Prostate gland (tissue), 2 donors: ENCODE data around the gene PPP3R2. TPM values are rescaled to one million over a fixed set of nuclear protein-coding genes. Genes with fewer than 3 reads are reported as not detected.

Experiments
- DNase-seq: peaks from one replicate; pipeline ENCODE4 v3.0.0-alpha.2; 2019; ENCODE audit warnings: low spot score
- H3K27ac ChIP-seq, 2 donors: fragments of 200-600 bp; sonication (generic); 2 replicates each; pipeline ENCODE4 v1.5.1; 2017 to 2019
- H3K27me3 ChIP-seq: fragments of 200-600 bp; sonication (generic); replicated peaks from 2 replicates; pipeline ENCODE4 v1.5.1; 2019; ENCODE audit not compliant: insufficient read depth
- H3K36me3 ChIP-seq, 2 donors: fragments of 200-600 bp; sonication (generic); 1 replicate in 1 of 2; 2 replicates in 1 of 2; pipeline versions ENCODE4 v1.5.1 to v1.8.1; 2017 to 2019
- H3K4me1 ChIP-seq: fragments of 200-600 bp; sonication (generic); replicated peaks from 2 replicates; pipeline ENCODE4 v1.5.1; 2019
- H3K4me3 ChIP-seq, 2 donors: fragments of 200-600 bp; sonication (generic); 2 replicates each; pipeline ENCODE4 v1.5.1; 2017 to 2019
- H3K9me3 ChIP-seq: fragments of 200-600 bp; sonication (generic); 2 replicates; pipeline ENCODE4 v1.5.1; 2017
- POLR2A ChIP-seq: fragments of 450-650 bp; IDR thresholded peaks from one replicate; pipeline ENCODE4 v1.6.1; 2016; ENCODE audit warnings: antibody characterized with exemption, mild to moderate bottlenecking
- POLR2AphosphoS5 ChIP-seq: sonication (generic); formaldehyde crosslinking; IDR thresholded peaks from one replicate; pipeline ENCODE4 v1.6.1; 2017; ENCODE audit warnings: antibody characterized with exemption
- WGBS: methylation state at CpG from one replicate; pipeline ENCODE4 v1.1.5; 2018; 5-methylcytosine and 5-hydroxymethylcytosine counted together
- intact Hi-C: fragments of 100-400 bp; cut with DNase I; formaldehyde crosslinking; loops from one replicate; pipeline ENCODE4 v1.14.2; 2022
- total RNA-seq, 2 donors: library from RNA; depleted of rRNA; stranded (reverse); fragments of >200 nt; gene quantifications; one replicate each; pipeline ENCODE4 v1.1.0, GENCODE V29; 2016
- TF ChIP-seq, protein P1 (sequence below), 4 experiments: fragments of 200-600 bp in 2 of 4; fragments of 450-650 bp in 2 of 4; sonication (generic) in 2 of 4; IDR thresholded peaks; 1 replicate in 3 of 4; 2 replicates in 1 of 4; pipeline ENCODE4 v1.5.1; 2016 to 2019; ENCODE audit warnings: antibody characterized with exemption in 4 of 4, mild to moderate bottlenecking in 2 of 4, moderate library complexity in 2 of 4

PPP3R2 gene, protein sequence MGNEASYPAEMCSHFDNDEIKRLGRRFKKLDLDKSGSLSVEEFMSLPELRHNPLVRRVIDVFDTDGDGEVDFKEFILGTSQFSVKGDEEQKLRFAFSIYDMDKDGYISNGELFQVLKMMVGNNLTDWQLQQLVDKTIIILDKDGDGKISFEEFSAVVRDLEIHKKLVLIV
- 1 to 10 TPM in 1 of 2 donors, not detected in 1; 3.3 TPM for total RNA-seq

DNA sequence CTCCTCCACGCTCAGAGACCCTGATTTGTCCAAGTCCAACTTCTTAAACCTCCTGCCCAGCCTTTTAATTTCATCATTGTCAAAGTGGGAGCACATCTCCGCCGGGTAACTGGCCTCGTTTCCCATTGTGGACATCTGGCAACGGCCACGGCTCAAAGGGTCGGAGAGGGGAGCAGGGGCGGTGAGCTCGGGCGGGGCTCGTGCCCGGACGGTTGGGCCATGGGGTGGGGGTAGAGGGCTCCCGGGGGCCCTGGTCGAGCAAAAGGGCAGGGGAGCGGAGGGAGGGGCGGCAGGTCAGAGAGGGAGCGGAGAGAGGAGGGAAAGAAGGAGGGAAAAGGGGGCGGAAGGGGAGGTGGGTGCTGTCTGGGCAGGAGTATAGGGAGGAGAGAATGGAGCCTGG, at the start of gene PPP3R2:
PPP3R2 (minus strand) TSS at position 174 of the 400 bp plus-strand sequence; CDS start at position 126, 48 bp downstream.
- TF ChIP-seq POLR2A: no peak
- TF ChIP-seq, protein P1, sequence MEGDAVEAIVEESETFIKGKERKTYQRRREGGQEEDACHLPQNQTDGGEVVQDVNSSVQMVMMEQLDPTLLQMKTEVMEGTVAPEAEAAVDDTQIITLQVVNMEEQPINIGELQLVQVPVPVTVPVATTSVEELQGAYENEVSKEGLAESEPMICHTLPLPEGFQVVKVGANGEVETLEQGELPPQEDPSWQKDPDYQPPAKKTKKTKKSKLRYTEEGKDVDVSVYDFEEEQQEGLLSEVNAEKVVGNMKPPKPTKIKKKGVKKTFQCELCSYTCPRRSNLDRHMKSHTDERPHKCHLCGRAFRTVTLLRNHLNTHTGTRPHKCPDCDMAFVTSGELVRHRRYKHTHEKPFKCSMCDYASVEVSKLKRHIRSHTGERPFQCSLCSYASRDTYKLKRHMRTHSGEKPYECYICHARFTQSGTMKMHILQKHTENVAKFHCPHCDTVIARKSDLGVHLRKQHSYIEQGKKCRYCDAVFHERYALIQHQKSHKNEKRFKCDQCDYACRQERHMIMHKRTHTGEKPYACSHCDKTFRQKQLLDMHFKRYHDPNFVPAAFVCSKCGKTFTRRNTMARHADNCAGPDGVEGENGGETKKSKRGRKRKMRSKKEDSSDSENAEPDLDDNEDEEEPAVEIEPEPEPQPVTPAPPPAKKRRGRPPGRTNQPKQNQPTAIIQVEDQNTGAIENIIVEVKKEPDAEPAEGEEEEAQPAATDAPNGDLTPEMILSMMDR (IDR thresholded peaks at IDR 0.05): no peak
- TF ChIP-seq POLR2AphosphoS5: no peak
- no peaks in the 10 kb centered on the region for H3K27me3 ChIP-seq
- no peak for DNase-seq
- intact Hi-C loops: no loop called here
- no peaks in the 10 kb centered on the region for H3K36me3 ChIP-seq
- 90% methylated on average over 19 of the region's 19 CpGs for WGBS
- H3K9me3 ChIP-seq: no peaks in the 10 kb centered on the region
- no peaks in the 10 kb centered on the region for H3K4me1 ChIP-seq
- H3K27ac ChIP-seq: no peak within 1 kb of the TSS
- no peak within 1 kb of the TSS for H3K4me3 ChIP-seq

DNA sequence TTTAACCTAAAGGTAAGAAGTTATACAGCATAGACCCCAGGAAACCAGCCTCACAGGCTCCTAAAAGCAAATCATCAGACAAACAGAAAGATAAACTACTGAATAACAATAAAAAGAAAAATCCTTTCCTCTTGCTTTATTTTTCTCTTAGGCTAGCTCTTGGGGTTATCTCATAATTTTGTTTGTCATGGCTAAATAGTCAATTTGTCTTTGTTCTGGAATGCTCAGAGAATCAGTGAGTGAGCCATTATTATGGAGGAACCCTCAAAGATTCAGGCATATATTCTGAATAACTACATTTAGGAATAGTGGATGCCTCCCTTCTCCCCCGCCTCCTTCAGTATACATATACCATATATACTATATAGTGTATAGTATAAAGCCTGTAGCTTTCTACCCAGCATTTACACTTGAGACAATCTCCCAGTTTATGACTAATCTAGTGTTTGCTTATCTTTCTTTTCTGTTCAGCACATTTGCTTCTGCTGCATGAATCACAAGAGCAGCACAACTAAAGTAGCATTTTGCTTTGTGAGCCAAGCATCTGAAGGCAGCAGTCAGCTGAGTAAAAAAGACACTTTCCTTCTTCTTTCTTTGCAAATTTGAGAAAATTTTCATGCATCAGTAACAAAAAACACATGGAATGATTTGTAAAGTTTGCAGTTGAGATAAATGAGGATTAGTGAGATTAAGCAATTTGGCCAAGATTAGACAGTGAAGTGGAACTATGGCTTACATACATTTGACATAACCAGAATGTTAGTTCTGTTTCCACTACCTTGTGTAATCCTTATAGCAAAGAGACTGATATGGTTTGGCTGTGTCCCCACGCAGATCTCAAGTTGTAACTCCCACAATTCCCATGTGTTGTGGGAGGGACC, 45.3 kb upstream of the PPP3R2 start:
- Histone ChIP-seq H3K36me3 (no peaks in the 10 kb centered on the region), H3K9me3 (no peaks in the 10 kb centered on the region), H3K4me3 (no peak overlapping the region), H3K27ac (no peak overlapping the region), H3K27me3 (no peaks in the 10 kb centered on the region), H3K4me1 (no peaks in the 10 kb centered on the region)
- no peak for DNase-seq
- intact Hi-C loops: no loop called here
- 74% methylated on average over 2 of the region's 2 CpGs for WGBS
- TF ChIP-seq POLR2A: no peak
- TF ChIP-seq, protein P1 (IDR thresholded peaks at IDR 0.05): no peak
- TF ChIP-seq POLR2AphosphoS5: no peak

- TF ChIP-seq POLR2A (no peak), POLR2AphosphoS5 (no peak)
- TF ChIP-seq, protein P1 (IDR thresholded peaks at IDR 0.05): no peak
- H3K4me1 ChIP-seq: no peaks in the 10 kb centered on the region
- H3K36me3 ChIP-seq: no peaks in the 10 kb centered on the region
- no peak overlapping the region for H3K4me3 ChIP-seq
- no peak overlapping the region for H3K27ac ChIP-seq
- no peaks in the 10 kb centered on the region for H3K9me3 ChIP-seq
- no peaks in the 10 kb centered on the region for H3K27me3 ChIP-seq
- 39% methylated on average over 1 of the region's 1 CpG for WGBS
- no peak for DNase-seq
- intact Hi-C loops: no loop called here
Measured at GRCh38 chr9:101639311-101639710, 44.5 kb upstream of the PPP3R2 start.

GRCh38 chr9:101636247-101636646, 41.5 kb upstream of the PPP3R2 start:
- intact Hi-C loops: no loop called here
- no peak overlapping the region for H3K4me3 ChIP-seq
- no peaks in the 10 kb centered on the region for H3K4me1 ChIP-seq
- 46% methylated on average over 3 of the region's 3 CpGs for WGBS
- H3K27me3 ChIP-seq: no peaks in the 10 kb centered on the region
- TF ChIP-seq POLR2AphosphoS5 (no peak), POLR2A (no peak)
- TF ChIP-seq, protein P1 (IDR thresholded peaks at IDR 0.05): no peak
- no peaks in the 10 kb centered on the region for H3K9me3 ChIP-seq
- DNase-seq: no peak
- no peak overlapping the region for H3K27ac ChIP-seq
- H3K36me3 ChIP-seq: no peaks in the 10 kb centered on the region

- intact Hi-C loops: no loop called here
- WGBS: 96% methylated on average over 1 of the region's 1 CpG
Measured at GRCh38 chr9:101635473-101635872, 40.7 kb upstream of the PPP3R2 start.

More at GRCh38 chr9:101635473-101635872, 40.7 kb upstream of the PPP3R2 start:
- Histone ChIP-seq H3K27me3 (no peaks in the 10 kb centered on the region), H3K27ac (no peak overlapping the region), H3K9me3 (no peaks in the 10 kb centered on the region), H3K4me3 (no peak overlapping the region), H3K4me1 (no peaks in the 10 kb centered on the region), H3K36me3 (no peaks in the 10 kb centered on the region)
- TF ChIP-seq POLR2AphosphoS5 (no peak), POLR2A (no peak)
- TF ChIP-seq, protein P1 (IDR thresholded peaks at IDR 0.05): no peak
- no peak for DNase-seq
